GM23248 (cell line): ENCODE data around the gene RNF125.

Source experiments
- EZH2 ChIP-seq: fragments of 200-600 bp; sonication (generic); IDR thresholded peaks from 2 replicates; pipeline ENCODE4 v1.6.1; 2018; ENCODE audit warnings: antibody characterized with exemption, mild to moderate bottlenecking; ENCODE audit not compliant: insufficient read depth, poor library complexity, severe bottlenecking
- EZH2phosphoT487 ChIP-seq: fragments of 200-600 bp; sonication (generic); IDR thresholded peaks from 2 replicates; pipeline ENCODE4 v1.6.1; 2018; ENCODE audit warnings: antibody characterized with exemption, moderate library complexity, mild to moderate bottlenecking, low read depth; ENCODE audit not compliant: insufficient read depth

DNA sequence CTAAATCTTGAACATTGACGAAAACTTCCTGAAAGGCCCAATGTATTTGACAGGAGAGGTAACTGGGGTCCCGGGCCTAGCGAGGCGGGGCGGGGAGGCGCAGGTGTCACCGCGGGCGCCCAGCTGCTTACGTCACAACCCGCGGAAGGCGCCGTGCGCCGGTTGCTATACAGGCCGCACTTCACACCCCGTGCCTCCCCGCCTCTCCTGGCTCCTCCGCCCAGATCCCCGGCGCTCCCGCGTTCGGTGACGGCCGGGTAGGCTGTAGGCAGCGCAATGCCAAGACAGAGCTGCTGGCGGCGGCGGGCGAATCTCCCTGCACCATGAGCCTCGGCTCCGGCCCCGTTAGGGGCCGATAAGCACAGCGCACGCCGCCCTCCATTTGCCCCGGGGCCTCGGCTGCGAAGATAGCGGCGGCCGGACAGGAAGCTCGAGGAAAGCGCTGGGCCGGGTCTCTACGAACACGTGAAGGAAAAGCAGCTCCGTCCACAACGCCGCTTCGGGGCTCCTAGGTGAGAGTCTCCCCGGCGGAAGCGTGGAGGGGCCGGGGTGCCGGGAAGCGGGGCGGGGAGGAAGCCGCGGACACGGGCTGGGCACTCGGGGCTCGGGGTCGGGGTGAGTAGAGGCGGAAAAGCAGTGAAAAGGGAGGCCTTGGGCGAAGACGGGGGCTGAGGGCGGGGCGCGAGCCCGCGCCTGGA is 73.2 kb downstream of the RNF125 start, which contains the start of gene RNF138:
- TF ChIP-seq EZH2 (no peak), EZH2phosphoT487 (no peak)
